Spleen (tissue), 7 donors: Measurements from ENCODE around the gene ALDH1A2.

Experiments used
- POLR2A ChIP-seq, 3 donors: fragments of 450-650 bp; IDR thresholded peaks; one replicate each; pipeline ENCODE4 v1.5.1; 2017; ENCODE audit warnings: antibody characterized with exemption in 3 of 3, mild to moderate bottlenecking in 1 of 3
- TF ChIP-seq, protein P1 (sequence below), 11 experiments: fragments of 200-600 bp in 7 of 11; fragments of 450-650 bp in 4 of 11; sonication (generic) in 4 of 11; IDR thresholded peaks in 8 of 11; conservative IDR thresholded peaks in 3 of 11; 1 replicate in 7 of 11; 2 replicates in 4 of 11; pipeline versions ENCODE4 v1.4.0 to v1.8.0; 2016 to 2021; ENCODE audit warnings: antibody characterized with exemption in 11 of 11, inconsistent platforms in 4 of 11, mild to moderate bottlenecking in 1 of 11
- donor health status: DM: no; HTN: no; CAD: no; lungs with moderate emphysema.
- donor health status: DM: no; HTN: no; CAD: no.
- donor health status: DM: no; HTN: no; CAD: no.

GRCh38 chr15:57945616-57946015 lies 119.9 kb downstream of the ALDH1A2 start:
- TF ChIP-seq, protein P1, sequence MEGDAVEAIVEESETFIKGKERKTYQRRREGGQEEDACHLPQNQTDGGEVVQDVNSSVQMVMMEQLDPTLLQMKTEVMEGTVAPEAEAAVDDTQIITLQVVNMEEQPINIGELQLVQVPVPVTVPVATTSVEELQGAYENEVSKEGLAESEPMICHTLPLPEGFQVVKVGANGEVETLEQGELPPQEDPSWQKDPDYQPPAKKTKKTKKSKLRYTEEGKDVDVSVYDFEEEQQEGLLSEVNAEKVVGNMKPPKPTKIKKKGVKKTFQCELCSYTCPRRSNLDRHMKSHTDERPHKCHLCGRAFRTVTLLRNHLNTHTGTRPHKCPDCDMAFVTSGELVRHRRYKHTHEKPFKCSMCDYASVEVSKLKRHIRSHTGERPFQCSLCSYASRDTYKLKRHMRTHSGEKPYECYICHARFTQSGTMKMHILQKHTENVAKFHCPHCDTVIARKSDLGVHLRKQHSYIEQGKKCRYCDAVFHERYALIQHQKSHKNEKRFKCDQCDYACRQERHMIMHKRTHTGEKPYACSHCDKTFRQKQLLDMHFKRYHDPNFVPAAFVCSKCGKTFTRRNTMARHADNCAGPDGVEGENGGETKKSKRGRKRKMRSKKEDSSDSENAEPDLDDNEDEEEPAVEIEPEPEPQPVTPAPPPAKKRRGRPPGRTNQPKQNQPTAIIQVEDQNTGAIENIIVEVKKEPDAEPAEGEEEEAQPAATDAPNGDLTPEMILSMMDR (IDR thresholded peaks at IDR 0.05 in 8 of 11, conservative IDR thresholded peaks at IDR 0.05 in 3 of 11), result no peak
- no peak for TF ChIP-seq POLR2A (IDR thresholded peaks at IDR 0.05)
